NCI-H524 treated with DMSO at 0.1 percent for 48 hours (cell line): ENCODE data around the gene RMND5A.
"Not testable (repeated sequence)": the region's sequence is repeated elsewhere in the genome, so short reads cannot be mapped to it uniquely, and the experiment has no call there.

ENCODE experiments used
- DNase-seq: peaks from one replicate; lab custom pipeline; 2025; lab: John Stamatoyannopoulos, UW

Gene RMND5A, protein sequence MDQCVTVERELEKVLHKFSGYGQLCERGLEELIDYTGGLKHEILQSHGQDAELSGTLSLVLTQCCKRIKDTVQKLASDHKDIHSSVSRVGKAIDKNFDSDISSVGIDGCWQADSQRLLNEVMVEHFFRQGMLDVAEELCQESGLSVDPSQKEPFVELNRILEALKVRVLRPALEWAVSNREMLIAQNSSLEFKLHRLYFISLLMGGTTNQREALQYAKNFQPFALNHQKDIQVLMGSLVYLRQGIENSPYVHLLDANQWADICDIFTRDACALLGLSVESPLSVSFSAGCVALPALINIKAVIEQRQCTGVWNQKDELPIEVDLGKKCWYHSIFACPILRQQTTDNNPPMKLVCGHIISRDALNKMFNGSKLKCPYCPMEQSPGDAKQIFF

DNA sequence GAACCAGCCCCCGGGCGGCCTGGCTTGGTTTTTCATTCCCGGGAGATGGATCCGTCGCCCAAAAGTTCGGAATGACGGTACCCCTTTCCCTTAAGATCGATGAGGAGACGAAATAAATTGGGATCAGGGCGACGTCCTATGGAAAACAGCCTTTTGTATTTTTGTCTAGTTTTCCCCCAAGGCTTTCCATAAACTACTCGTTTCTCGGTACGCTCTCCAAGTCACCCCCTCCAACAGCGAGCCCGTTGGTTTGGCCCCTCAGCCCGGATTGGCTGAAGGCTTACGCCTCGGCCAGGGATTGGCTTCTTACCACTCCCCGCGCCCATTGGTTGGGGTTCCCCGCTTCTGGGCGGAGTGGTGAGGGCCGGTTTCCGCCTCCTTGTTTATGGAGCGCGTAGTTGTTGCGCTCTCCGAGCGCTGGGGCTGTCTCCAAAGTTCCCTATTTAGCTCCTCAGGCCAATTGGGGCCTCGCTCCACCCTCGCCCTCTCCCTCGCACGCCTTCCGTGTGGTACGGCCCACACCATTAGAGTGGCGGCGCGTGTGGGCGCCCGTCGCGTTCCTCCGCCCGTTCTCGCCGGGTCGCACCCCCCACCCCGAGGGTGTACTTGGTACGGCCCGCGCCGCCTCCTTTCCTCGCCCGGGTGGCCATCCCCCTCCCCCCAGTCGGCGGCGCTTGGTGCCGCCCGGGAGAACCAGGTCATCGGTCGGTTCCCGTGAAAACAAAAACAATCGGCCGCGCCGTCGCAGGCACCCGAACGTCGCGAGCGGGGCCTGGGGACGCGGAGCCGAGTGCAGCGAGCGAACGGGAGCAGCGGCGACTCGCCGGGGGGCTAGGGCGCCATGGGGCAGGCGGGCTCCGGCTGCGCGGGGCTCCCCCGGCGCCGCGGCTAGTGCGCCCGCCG is at the start of gene RMND5A:
RMND5A (plus strand) TSS at position 655 of the 903 bp plus-strand sequence. CDS start 377 bp downstream, outside the sequence.
- DNase-seq = not testable (repeated sequence)

DNA sequence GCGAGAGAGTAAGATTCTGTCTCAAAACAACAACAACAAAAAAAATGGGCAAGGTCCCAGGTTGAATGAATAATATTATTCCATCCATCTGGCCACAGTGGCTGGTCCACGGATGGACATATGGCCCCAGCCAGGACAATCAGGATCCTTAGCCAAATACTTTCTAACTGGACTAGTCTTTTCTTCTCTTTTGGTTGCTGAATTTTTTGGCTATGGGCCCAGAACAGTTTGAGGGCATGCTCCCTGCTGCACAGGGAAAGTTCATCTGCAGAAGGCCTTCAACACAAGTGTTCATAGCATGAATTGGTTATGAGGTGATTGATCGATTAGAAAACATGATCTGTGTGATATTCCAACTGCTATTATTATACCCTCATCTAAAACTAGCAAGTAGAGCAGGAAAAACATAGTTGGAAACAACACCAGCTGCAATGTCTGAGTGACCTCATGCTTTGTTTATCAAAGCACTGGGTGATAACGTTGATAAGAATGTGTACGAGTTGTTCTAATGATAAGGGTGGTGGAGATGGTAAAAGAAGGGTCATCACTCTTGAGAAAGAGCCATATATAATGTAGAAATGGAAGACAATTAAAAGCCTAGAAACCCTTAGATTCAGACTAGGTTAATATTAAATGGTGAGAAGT is 48.6 kb upstream of the RMND5A start:
- DNase-seq = no peak

DNA sequence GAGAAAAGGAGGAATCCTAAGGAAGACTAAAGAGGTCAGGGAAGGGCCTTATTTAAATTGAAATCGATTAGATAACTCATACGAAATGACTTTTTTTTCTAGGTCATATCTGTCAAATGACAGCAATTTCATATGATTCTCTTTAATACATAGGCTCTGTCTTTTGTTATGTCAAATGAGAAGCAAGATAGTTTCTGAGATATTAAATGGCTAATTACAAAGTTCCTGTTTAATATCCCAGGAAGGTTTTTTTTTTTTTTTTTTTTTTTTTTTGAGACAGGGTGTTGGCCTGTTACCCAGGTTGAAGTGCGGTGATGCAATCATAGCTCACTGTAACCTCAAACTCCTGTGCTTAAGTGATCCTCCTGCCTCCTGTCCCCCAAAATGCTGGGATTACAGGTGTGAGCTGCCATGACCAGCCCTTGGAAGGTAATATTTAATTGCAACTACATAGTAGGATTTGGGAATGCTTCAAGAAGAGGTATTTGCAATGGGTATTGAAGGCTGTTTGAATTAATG is 48.0 kb upstream of the RMND5A start:
- DNase-seq = no peak

DNA sequence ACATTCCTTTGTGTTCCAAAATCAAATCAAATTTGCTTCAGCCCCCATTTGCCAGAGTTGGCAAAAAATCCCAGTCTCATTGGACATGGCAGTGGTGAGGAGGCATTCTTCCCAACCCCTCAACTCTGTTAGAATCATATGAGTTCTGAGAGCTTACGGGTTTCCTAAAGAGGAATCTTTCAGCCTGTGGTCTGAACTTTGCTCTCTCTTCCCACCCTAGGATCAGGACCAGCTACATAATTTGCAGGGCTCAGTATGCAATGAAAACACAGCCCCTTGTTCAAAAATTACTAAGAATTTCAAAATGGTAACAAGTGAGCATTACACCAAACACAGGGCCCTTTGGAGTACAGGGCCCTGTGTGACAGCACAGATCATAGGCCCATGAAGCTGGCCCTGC is 47.1 kb upstream of the RMND5A start:
- no peak for DNase-seq

DNA sequence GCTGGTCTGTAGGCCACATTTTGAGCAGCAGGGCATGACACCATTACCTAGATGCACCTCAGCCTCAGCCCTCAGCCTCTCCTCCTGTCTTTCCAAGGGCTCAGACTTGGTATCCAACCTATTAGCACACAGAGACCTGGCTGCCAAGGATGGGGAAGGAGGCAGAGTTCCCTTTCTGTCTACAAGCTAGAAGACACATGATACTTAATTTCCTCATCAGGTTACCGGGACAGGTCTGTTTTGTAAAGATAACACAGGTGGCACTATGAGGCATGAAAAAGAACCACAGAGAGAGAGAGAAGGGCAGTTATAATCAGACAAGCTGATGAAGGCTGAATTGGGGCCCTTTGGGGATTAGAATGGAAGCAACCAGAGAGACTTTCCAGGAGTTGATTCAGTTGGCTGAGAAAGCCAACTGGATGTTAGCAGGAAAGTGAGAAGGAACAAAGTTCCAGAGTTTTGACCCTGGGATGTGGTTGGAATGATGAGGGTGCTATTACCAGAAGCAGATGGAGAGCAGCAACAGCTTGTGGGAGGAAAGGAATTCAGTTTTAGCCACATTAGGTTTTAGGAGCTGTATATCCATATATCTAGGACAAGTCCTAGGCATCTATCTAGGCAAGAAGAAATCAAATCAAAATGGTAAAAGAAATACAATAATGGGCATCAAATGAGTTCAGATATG is 46.0 kb upstream of the RMND5A start:
- DNase-seq = no peak

DNA sequence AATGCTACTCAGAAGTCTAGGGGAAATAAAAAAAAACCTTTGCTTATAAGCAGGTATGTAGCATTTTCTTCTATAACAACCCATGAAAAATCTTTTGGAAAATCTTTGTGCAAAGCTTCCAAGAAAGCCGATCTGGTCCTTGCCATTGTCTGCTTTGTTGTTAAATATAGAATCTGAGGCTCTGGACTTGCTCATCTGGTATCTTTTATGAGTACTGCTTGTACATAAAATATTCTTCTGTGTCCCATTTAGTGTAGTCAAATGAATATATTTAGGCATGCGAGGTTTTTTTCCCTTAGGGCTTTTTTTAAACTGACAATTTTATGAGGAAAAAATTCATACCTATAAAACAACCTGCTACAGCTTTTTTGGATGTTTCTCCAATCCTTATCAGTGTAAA is 45.0 kb upstream of the RMND5A start:
- DNase-seq = no peak

DNA sequence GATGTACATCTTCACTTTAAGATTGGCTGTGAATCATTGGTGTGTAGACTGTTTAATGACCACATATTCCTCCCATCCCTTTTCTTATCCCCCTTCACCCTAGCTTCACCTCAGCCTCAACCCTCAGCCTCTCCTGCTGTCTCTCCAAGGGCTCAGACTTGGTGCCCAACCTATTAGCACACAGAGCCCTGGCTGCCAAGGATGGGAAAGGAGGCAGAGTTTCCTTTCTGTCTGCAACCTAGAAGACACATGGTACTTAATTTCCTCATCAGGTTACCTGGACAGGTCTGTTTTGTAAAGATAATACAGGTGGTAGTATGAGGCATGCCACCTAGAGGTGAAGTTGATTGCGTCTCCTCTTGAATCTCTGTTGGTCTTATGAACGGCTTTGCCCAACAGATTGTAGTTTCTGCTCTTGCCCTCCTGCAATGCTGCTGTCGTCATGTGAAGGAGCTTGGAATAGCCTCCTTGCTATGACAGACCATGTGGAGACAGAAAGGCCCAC is 44.5 kb upstream of the RMND5A start:
- no peak for DNase-seq

DNA sequence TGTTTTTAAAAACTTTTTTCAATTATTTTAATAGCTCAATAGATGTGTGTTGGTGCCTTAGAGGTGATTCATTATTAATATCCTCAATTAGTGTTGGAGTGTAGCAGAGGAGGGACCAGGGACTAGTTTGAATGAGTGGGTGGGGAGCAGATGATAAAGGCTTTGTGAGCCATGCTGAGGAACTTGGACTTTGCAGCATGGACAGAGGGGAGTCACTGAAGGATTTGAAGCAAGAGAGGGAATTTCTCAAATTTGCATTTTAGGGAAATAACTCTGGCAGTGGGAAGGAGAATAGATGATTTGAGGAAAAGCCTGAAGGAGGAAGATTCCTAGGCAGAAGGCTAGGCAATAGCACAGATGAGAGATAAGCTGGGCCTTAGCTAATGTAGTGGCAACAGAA is 42.3 kb upstream of the RMND5A start:
- no peak for DNase-seq

DNA sequence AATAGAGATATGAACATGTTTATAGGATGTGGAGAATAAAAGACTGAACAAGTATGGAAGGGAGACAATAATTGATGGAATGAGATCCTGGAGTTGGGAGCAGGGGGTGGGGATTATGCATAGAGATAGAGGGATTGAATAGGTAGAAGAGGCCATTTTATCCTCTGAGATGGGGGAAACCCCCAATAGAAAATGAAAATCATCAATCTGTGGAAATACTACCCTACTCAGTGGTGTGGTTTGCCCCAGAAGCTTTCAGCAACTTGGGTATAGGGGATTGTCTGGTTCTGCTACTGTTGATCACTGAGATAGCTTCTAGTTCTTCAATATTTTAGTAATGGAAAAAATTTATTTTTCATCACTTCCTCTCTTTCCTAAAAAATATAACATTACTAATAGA is 41.1 kb upstream of the RMND5A start:
- no peak for DNase-seq

DNA sequence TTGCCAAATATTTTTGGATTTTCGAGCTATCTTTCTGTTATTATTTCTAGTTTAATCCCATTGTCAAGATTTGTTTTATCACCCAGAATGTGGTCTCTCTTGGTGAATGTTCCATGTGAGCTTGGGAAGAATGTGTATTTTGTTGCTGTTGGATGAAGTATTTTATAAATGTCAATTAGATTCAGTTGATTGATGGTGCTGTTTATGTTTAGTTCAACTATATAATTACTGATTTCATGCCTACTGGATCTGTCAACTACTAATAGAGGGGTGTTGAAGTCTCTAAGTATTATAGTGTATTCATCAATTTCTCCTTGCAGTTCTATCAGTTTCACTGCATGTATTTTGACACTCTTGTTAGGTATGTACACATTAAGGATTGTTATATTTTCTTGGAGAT is 34.7 kb upstream of the RMND5A start:
- no peak for DNase-seq

DNA sequence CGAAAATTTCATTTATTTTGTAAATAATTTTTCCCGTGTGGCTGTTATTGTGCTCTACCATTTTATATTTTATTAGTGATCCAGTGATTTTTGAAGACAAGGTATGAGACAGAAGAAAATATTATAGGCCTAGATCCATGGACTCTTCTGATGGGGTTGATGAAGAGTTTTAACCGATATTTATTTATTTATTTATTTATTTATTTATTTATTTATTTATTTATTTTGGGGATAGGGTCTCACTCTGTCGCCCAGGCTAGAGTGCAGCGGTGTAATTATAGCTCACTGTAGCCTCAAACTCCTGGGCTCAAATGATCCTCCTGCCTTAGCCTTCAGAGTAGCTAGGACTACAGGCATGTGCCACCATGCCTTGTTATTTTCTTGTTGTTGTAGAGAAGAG is 33.6 kb upstream of the RMND5A start:
- no peak for DNase-seq

DNA sequence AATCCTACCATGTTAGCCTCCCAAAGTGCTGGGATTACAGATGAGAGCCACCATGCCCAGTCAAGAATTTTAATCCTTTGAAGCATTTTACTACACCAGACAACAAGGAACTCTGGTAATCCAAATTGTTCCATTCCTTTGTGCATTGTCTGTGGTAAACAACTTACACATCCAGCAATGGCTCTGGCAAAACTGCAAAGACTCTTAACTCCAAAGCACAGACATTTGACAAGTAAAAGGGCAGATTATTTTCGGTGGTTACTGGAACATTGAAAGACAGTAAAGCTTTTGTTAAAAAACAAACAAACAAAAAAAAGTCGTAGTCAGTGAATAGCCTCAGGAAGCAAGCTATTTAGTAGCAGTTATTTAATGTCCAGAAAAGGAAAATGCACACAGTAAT is 33.2 kb upstream of the RMND5A start:
- DNase-seq = no peak

DNA sequence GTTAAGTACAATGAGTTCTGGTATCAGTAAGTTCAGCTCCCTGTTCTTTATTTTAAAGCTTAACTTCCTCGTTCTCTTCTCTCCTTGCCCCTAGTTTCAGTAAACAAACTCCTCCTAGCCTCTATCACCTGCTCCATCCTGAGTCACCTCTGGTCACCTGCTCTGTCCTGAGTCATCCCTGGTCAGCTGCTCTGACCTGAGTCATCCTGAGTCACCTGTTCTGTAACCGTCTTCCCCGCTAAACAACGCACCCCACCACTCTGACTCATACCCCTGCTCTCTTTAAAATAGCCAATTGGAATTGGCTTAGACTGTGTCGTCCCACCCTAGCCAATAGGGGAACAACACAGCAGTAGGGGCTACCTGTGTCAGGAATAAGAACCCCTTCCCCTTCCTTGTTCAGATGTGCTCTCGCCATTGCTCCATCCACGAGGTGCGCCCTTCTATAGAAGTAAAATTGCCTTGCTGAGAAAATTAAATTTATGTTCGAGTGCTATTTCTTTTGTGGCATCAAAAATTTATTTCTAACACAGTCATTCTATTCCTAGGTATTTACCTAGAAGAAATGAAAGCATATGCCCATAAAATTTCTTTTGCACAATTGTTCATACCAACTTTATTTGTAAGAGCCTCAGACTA is 24.9 kb upstream of the RMND5A start:
- DNase-seq = no peak

DNA sequence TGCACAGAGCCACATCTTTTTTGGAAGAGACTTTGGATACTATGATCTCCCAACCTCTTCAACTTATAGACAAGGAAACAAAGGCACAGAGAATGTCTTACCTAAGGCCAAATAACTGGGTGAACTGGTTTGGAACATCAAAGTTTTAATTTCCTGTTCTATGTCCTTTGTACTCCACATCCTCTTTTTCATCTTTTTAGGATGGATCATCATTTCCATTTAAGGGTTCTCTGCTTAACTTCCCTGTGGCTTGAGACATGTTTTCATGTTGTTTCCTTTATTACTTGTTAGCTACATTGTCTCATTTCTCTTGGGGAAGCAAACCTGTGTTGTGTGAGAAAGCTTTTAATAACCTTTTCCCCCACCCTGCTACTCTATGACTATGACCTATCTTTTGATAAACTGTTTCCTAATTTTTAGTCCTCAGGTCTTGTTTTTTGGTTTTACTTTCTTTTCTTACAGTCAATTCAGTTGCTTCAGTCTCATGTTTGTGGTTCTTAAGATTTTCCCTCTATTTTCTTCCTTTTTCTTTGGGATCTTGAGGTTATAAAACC is 22.5 kb upstream of the RMND5A start:
- DNase-seq = no peak

DNA sequence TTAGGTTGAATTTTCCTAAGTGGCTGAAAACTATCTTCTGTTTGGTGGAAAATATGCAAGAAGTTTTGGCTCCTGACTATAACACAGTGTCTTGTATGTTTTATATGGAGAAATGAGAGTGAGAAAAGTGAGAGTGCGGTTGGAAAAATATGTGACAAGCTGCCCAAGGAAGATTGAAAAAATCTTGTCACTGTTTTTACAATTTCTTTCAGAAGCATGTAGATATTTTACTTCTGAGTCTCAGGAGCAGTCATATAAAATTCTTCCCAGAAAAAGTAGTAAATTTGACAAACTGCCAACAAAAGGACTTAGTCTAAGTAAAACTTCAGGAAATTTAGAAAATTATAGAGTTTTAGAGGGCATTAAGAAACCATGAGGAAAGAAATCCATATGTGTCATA is 19.4 kb upstream of the RMND5A start:
- no peak for DNase-seq

DNA sequence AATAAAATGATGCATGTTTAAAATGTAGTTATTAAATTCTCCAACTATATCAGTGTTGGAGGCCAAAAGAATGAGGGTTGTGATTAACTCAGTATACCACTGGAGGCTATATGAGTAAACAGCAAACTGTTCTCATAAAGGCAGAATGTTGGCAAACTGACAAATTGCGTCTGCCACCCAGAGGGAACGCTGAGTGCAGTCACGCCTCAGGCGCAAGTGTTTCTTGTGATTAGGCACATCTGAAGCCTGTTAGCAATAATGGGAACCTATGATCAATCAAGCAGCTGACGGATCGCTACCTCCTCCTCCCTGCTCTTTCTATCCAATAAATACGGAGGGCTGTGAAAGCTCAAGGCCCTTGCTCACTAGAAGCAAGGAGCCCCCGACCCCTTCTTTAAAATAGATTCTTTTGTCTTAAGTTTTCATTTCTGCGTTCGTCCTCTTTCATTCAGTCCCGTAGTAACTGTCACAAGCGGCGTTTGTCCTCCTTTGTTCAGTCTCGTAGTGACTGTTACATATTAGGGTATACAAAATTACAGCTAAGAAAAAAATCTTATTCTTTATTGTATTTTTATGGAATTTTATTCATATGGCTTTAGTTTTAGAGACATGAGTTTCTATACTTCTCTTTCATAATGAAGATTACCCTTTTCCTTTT is 16.3 kb upstream of the RMND5A start:
- no peak for DNase-seq

DNA sequence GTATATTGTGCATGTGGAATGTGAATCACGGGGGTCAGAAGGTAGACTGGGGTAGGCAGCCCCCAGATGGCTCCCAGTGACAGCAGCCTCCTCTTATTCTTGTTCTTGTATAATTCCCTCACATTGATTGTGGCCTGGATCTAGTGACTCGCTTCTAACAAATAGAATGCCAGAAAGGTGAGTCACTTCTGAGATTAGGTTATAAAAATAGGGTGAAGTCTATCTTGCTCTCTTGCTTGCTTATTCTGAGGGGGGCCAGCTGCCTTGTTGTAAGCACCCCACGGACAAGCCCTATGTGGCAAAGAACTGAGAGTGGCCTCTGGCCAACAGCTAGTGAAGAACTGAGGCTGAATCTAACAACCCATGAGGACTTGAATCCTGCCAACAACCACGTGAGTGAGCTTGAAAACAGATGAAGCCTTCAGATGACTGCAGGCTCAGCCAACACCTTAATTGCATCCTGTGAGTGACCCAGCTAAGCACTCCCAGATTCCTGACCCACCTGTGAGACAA is 15.6 kb upstream of the RMND5A start:
- no peak for DNase-seq

DNA sequence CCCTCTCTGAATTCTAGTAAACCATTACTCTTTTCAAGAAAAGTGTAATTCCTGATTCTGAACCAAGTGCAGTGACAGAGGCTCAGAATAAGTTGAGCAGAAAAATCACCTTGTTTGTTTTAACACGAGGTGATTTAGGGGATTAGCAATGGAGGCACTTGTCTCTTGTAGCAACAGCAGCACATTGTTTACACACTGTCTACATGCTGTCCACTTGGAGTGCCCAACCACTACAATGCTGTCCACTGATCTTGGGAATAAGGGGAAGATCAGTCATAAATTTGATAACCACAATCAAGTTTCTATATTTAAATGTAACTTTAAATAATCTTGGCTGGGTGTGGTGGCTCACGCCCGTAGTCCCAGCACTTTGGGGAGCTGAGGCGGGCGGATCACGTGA is 13.9 kb upstream of the RMND5A start:
- no peak for DNase-seq

DNA sequence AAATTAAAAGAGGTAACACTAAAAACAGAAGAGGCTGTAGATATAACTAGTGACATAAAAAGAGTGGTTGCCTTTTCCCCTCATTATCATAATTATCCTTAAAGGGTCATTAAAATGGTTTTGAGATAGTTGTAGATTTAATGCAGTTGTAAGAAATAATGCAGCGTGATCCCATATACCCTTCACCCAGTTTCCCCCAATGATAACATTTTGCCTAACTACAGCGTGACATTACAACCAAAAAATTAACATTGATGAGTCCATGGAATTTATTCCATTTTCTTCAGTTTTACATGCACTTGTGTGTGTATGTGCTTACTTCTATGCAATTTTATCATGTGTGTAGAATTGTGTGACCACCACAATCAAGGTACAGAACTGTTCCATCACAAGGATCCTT is 13.2 kb upstream of the RMND5A start:
- no peak for DNase-seq

DNA sequence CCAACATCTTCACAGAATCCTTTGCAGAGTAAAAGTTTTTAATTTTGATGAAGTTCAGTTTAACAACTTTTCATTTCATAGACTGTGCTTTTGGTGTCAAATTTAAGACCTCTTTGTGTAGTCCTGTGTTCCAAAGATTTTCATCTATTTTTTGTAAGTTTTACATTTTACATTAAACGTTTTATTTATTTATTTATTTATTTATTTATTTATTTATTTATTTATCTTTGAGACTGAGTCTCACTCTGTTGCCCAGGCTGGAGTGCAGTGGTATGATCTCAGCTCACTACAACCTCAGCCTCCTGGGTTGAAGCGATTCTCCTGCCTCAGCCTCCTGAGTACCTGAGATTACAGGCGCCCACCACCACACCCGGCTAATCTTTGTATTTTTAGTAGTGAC is 12.0 kb upstream of the RMND5A start:
- DNase-seq = not testable (repeated sequence)
